GM18517 (cell line): Measurements from ENCODE around the gene KCTD21.

ENCODE experiments used
- ATAC-seq: cut with Tn5 transposase; IDR thresholded peaks from one replicate; pipeline ENCODE4 v1.9.1; 2021; ENCODE audit warnings: mild to moderate bottlenecking, moderate library complexity; ENCODE audit not compliant: unreplicated experiment

Gene KCTD21

GRCh38 chr11:78219493-78220217 lies 31.2 kb upstream of the KCTD21 start:
- ATAC-seq: no peak

GRCh38 chr11:78218707-78219492 lies 30.5 kb upstream of the KCTD21 start:
- no peak for ATAC-seq

GRCh38 chr11:78217650-78218541 lies 29.5 kb upstream of the KCTD21 start:
- ATAC-seq: no peak

GRCh38 chr11:78216571-78217287 lies 28.3 kb upstream of the KCTD21 start:
- ATAC-seq: no peak

GRCh38 chr11:78216021-78216420 lies 27.6 kb upstream of the KCTD21 start:
- no peak for ATAC-seq

GRCh38 chr11:78214331-78215194 lies 26.1 kb upstream of the KCTD21 start:
- ATAC-seq: no peak

GRCh38 chr11:78213526-78214330 lies 25.3 kb upstream of the KCTD21 start:
- no peak for ATAC-seq

- ATAC-seq: no peak
These were observed 24.4 kb upstream of the KCTD21 start for GRCh38 chr11:78212586-78213371.

- ATAC-seq: no peak
These were observed 23.1 kb upstream of the KCTD21 start for GRCh38 chr11:78211565-78211964.

- no peak for ATAC-seq
These were observed 21.7 kb upstream of the KCTD21 start for GRCh38 chr11:78210000-78210608.

- no peak for ATAC-seq
These were observed 21.1 kb upstream of the KCTD21 start for GRCh38 chr11:78209478-78209877.

GRCh38 chr11:78208257-78209165 lies 20.1 kb upstream of the KCTD21 start:
- ATAC-seq: no peak

- no peak for ATAC-seq
These were observed 19.3 kb upstream of the KCTD21 start for GRCh38 chr11:78207532-78208256.

GRCh38 chr11:78205691-78206090 lies 17.3 kb upstream of the KCTD21 start:
- no peak for ATAC-seq

GRCh38 chr11:78205256-78205655 lies 16.8 kb upstream of the KCTD21 start:
- no peak for ATAC-seq

- ATAC-seq: no peak
These were observed 14.8 kb upstream of the KCTD21 start for GRCh38 chr11:78203184-78203583.
